ENCODE results near the gene DIAPH1.

Gene DIAPH1

GRCh38 chr5:141517880-141518617 is 100.8 kb downstream of the DIAPH1 start:
- no peak for ATAC-seq

- ATAC-seq, result no peak
Measured at GRCh38 chr5:141517312-141517711, 101.5 kb downstream of the DIAPH1 start.

- no peak for ATAC-seq
Measured at GRCh38 chr5:141516672-141517025, 102.2 kb downstream of the DIAPH1 start.

GRCh38 chr5:141515946-141516671 is 102.7 kb downstream of the DIAPH1 start:
- ATAC-seq, result no peak

- ATAC-seq, result no peak
Measured at GRCh38 chr5:141515141-141515540, 103.7 kb downstream of the DIAPH1 start.

GRCh38 chr5:141514330-141515133 is 104.3 kb downstream of the DIAPH1 start:
- ATAC-seq, result peak; percentile 3 to 5

- peak; percentile 75 to 76 for ATAC-seq
Measured at GRCh38 chr5:141513627-141514329, 105.0 kb downstream of the DIAPH1 start.

- peak; percentile 40 to 45 for ATAC-seq
Measured at GRCh38 chr5:141512911-141513626, 105.7 kb downstream of the DIAPH1 start.

- ATAC-seq, result peak; percentile 40 to 43
Measured at GRCh38 chr5:141512390-141512910, 106.3 kb downstream of the DIAPH1 start.

GRCh38 chr5:141511771-141512325 is 107.0 kb downstream of the DIAPH1 start:
- ATAC-seq, result no peak

GRCh38 chr5:141510850-141511601 is 107.8 kb downstream of the DIAPH1 start:
- no peak for ATAC-seq

GRCh38 chr5:141510160-141510559 is 108.6 kb downstream of the DIAPH1 start:
- ATAC-seq, result no peak

GRCh38 chr5:141508798-141509611 is 109.8 kb downstream of the DIAPH1 start:
- no peak for ATAC-seq

GRCh38 chr5:141508440-141508797 is 110.4 kb downstream of the DIAPH1 start:
- ATAC-seq, result no peak

- ATAC-seq, result no peak
Measured at GRCh38 chr5:141507387-141508091, 111.3 kb downstream of the DIAPH1 start.

- ATAC-seq, result no peak
Measured at GRCh38 chr5:141506381-141507155, 112.2 kb downstream of the DIAPH1 start.

GRCh38 chr5:141504216-141504615 is 114.6 kb downstream of the DIAPH1 start:
- no peak for ATAC-seq

- ATAC-seq, result no peak
Measured at GRCh38 chr5:141503681-141504080, 115.1 kb downstream of the DIAPH1 start.
